HUES6 (cell line): ENCODE results near the gene JMY.
A peak's percentile ranks its signal among the peaks of the same experiment; 100 is the strongest.

Experiments used
- H3K27ac ChIP-seq: 2 replicates; pipeline ENCODE4 v1.7.0; 2013; ENCODE audit warnings: low read depth, mild to moderate bottlenecking, low read length, inconsistent platforms
- H3K27me3 ChIP-seq: 2 replicates; pipeline ENCODE4 v1.6.1; 2013; ENCODE audit warnings: low read length; ENCODE audit not compliant: control insufficient read depth, insufficient read depth
- H3K36me3 ChIP-seq: 2 replicates; pipeline ENCODE4 v1.6.1; 2013; ENCODE audit warnings: low read length; ENCODE audit not compliant: control insufficient read depth, insufficient read depth
- H3K4me1 ChIP-seq: 2 replicates; pipeline ENCODE4 v1.6.1; 2013; ENCODE audit warnings: low read length; ENCODE audit not compliant: control insufficient read depth, insufficient read depth
- H3K4me3 ChIP-seq: 2 replicates; pipeline ENCODE4 v1.5.1; 2013; ENCODE audit warnings: low read depth, low read length
- H3K9ac ChIP-seq: one replicate; pipeline ENCODE4 v1.6.1; 2013; ENCODE audit warnings: mild to moderate bottlenecking, low read length
- H3K9me3 ChIP-seq: 2 replicates; pipeline ENCODE4 v1.6.1; 2013; ENCODE audit warnings: low read depth, low read length; ENCODE audit not compliant: control insufficient read depth, insufficient read depth

JMY gene

DNA sequence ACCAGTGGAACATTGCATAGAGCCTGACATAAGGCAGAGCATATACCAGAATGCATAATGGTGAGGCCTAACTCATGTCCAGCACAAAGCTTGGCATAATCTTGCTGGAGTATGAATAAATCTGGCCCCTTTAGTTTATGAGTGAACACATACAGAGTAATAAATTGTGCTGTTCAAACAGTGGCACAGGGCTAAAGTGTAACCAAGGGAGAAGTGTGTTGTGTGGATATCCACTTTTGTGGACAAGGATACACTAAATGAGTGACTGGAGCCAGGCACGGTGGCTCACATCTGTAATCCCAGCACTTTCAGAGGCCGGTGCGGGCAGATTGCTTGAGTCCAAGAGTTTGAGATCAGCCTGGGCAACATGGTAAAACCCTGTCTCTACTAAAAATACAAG, 29.4 kb upstream of the JMY start:
- H3K9ac ChIP-seq = no peak overlapping the region
- H3K4me1 ChIP-seq = no peaks in the 10 kb centered on the region
- H3K4me3 ChIP-seq = no peak overlapping the region
- H3K9me3 ChIP-seq = no peaks in the 10 kb centered on the region
- no peak overlapping the region for H3K27ac ChIP-seq
- no peaks in the 10 kb centered on the region for H3K27me3 ChIP-seq
- no peaks in the 10 kb centered on the region for H3K36me3 ChIP-seq

DNA sequence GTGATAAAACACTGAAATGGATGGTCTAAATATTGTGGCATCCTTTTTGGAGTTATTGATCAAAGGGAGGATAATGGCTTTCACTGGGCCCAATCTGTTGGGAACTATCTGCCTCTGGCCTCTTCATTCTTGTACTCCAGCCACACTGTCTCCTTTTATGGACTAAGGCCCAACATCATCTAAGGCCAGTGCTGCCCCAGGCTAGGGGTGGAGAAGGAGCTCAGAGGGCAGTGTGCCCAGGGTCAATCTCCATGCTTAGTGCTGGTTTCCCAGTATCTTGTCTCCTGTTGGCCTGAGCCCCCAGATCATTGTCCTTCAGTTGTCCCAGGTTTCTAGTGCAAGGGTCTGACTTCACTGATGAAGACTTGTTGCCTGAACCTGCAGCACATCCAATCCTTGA, 26.4 kb upstream of the JMY start:
- no peak overlapping the region for H3K4me3 ChIP-seq
- no peak overlapping the region for H3K27ac ChIP-seq
- no peaks in the 10 kb centered on the region for H3K36me3 ChIP-seq
- no peak overlapping the region for H3K9ac ChIP-seq
- H3K4me1 ChIP-seq = no peaks in the 10 kb centered on the region
- H3K9me3 ChIP-seq = no peaks in the 10 kb centered on the region
- H3K27me3 ChIP-seq = no peaks in the 10 kb centered on the region

DNA sequence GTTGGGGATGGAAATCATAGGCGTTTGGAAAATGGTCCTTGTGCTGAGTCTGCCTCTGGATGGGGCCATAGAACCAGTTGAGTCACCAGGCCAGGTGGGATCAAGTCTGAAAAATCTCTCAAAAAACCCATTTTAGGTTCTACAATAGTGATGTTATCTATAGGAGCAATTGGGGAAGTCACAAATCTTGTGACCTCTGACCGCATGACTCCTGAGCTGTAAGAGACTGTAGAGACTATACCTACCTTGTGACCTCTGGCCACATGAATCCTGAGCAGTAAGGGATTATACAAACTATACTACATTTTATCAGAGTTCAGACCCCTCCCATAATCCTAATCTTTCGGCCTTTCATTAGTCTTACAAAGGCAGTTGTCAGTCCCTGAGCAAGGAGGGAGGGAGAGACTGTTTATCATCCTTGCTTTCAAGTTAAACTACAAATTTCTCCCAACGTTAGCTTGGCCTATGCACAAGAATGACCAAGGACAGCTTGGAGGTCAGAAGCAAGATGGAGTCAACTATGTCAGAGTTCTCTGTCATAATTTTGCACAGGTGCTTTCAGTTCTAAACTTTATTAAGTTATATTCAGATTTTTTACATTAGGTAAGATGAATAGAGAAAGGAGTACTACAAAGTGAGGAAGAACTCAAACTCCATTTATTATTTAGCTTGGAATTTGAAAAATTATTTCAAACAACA, 11.5 kb upstream of the JMY start:
- no peak overlapping the region for H3K27ac ChIP-seq
- no peaks in the 10 kb centered on the region for H3K36me3 ChIP-seq
- H3K4me1 ChIP-seq = no peaks in the 10 kb centered on the region
- H3K9ac ChIP-seq = no peak overlapping the region
- no peaks in the 10 kb centered on the region for H3K9me3 ChIP-seq
- no peak overlapping the region for H3K4me3 ChIP-seq
- H3K27me3 ChIP-seq = no peaks in the 10 kb centered on the region

DNA sequence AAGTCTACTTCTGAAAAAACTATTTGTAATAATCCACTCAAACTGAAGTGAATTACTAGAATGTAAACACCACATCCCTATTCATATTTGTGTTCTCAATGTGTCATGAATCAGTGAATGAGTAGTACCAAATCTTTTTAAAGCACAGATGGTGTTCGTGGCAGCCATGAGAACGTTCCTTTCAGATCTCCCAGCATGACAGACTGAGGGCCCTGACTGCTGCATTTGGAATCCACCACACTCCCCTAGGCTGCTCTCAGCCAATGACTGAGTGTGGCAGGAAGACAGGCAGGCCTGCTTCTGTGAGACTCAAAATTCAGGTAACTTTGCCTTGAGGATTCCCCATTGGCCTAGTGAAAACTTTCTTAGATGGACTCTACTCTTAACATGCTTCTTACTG, 10.9 kb upstream of the JMY start:
- Histone ChIP-seq H3K36me3 (no peaks in the 10 kb centered on the region), H3K9ac (no peak overlapping the region), H3K9me3 (no peaks in the 10 kb centered on the region), H3K4me1 (no peaks in the 10 kb centered on the region), H3K27me3 (no peaks in the 10 kb centered on the region), H3K4me3 (no peak overlapping the region), H3K27ac (no peak overlapping the region)

DNA sequence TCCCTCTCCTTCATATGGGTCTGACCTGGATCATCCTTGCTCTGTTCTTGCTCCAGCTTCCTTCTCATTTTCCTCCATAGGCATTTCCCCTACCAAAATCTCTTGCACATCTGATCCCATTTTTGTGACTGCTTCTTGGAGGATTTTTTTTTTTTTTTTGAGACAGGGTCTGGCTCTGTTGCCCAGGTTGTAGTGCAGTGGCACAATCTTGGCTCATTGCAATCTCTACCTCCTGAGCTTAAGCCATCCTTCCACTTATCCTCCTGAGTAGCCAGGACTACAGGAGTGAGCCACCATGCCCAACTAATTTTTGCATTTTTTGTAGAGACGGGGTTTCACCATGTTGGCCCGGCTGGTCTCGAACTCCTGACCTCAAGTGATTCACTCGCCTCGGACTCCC, 10.5 kb upstream of the JMY start:
- H3K4me1 ChIP-seq = no peaks in the 10 kb centered on the region
- no peaks in the 10 kb centered on the region for H3K27me3 ChIP-seq
- no peak overlapping the region for H3K9ac ChIP-seq
- H3K27ac ChIP-seq = no peak overlapping the region
- H3K4me3 ChIP-seq = no peak overlapping the region
- no peaks in the 10 kb centered on the region for H3K36me3 ChIP-seq
- no peaks in the 10 kb centered on the region for H3K9me3 ChIP-seq

DNA sequence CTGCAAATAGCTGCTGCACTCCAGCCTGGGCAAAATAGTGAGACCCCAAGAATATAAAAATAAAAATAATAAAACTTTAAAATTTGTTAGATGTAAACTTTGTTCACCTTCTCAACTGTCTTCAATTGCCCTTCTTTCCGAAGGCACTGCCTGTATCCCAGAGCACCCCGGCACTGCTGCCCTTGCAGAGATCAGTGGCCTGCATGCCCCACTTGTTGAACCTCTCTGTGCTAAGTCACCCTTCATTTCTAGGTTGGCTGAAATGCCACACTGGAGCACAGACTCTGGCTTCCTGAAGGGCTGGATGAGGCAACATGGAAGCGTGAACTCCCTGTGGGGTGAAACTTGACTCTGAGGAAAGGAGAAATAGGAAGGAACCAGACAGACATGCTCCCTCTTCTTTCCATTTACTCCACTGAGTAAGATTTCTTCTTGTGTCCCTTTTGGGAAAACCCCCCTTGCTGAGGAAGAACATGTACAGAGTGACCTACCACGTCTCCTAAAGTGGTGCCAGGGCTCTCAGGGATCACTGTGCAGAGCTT, 8.4 kb upstream of the JMY start:
- Histone ChIP-seq H3K4me3 (no peak overlapping the region), H3K27ac (no peak overlapping the region), H3K4me1 (no peaks in the 10 kb centered on the region), H3K9ac (no peak overlapping the region), H3K9me3 (no peaks in the 10 kb centered on the region), H3K27me3 (no peaks in the 10 kb centered on the region), H3K36me3 (no peaks in the 10 kb centered on the region)

DNA sequence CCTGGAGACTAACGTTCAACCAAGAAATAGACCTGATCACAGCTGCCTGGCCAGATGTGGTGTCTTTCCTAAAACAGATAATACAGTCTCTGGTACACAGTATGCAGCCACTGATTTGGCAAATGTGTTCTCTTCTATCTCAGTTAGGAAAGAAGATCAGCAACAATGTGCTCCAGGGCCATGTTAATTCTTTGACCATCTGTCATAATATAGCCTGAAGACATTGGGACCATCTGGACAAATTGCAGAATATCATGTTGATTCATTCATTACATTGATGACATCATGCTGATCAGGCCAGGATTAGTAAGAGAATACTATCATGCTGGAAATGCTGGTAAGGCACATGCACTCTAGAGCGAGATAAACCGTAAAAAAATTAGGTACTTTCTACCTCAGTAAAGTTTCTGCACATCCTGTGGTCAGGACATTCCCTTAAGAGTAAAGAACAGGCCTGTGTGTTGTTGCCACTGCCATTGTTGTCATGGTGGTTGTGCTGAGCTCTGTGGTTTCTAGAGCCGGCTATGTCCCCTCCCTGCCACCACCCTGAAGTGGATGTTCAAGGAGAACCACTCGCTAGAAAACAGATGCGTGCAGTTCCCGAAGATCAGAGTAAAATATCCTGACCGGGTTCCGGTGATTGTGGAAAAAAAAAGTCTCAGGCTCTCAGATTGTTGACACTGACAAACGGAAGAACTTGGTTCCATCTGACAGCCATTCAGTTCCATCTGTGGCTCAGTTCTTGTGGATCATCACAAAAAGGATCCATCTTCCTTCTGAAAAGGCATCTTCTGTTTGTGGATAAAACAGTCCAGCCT, 6.4 kb upstream of the JMY start:
- H3K9me3 ChIP-seq = no peaks in the 10 kb centered on the region
- H3K36me3 ChIP-seq = no peaks in the 10 kb centered on the region
- H3K27ac ChIP-seq = no peak overlapping the region
- H3K27me3 ChIP-seq = no peaks in the 10 kb centered on the region
- no peaks in the 10 kb centered on the region for H3K4me1 ChIP-seq
- no peak overlapping the region for H3K9ac ChIP-seq
- H3K4me3 ChIP-seq = no peak overlapping the region

DNA sequence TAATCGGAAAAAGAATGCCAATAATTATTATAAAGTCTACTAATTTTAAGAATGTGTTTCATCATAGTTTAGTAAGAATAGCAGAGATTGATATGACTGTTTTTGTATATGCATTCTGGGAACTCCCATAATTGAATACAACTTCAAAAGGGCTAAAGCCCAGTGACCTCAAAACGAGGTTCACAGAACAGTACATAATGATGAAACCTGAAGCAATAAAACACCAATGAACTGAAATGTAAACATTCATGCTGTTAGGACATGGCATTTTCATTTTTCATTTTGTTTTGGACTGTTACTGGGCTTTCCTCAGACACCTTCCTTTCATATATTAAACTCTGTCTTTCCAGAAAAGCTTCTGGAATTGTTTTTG, 684 bp upstream of the JMY start:
- H3K27me3 ChIP-seq = peaks cover 27% of the 10 kb centered on the region; the same call in 1 of the 2 replicates
- peak overlapping the region; percentile 98 for H3K4me3 ChIP-seq
- no peaks in the 10 kb centered on the region for H3K9me3 ChIP-seq
- peak overlapping the region; percentile 71 for H3K9ac ChIP-seq
- no peaks in the 10 kb centered on the region for H3K36me3 ChIP-seq
- H3K27ac ChIP-seq = no peak overlapping the region
- H3K4me1 ChIP-seq = no peaks in the 10 kb centered on the region

DNA sequence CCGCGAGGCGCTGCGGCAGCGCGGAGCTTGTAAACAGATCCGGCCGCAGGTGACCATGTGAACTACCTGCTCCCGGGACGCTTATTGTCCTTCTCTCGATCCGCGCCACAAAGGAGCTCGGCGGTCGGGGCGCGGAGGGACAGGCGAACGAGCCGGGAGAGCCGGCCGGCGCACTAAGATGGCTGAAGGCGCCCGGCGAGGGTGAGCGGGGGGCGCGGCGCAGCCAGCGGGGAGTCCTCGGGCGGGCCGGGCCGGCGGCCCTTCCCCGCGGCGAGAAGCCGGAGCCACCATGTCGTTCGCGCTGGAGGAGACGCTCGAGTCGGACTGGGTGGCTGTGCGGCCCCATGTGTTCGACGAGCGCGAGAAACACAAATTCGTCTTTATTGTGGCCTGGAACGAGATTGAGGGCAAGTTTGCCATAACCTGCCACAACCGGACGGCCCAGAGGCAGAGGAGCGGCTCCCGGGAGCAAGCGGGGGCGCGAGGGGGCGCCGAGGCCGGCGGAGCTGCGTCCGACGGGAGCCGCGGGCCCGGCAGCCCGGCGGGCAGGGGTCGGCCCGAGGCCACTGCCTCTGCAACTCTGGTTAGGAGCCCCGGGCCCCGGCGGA, 535 bp downstream of the JMY start:
- peak overlapping the region; percentile 74; the same call in 1 of the 2 replicates for H3K27ac ChIP-seq
- peak overlapping the region; percentile 92 for H3K9ac ChIP-seq
- no peaks in the 10 kb centered on the region for H3K36me3 ChIP-seq

DNA sequence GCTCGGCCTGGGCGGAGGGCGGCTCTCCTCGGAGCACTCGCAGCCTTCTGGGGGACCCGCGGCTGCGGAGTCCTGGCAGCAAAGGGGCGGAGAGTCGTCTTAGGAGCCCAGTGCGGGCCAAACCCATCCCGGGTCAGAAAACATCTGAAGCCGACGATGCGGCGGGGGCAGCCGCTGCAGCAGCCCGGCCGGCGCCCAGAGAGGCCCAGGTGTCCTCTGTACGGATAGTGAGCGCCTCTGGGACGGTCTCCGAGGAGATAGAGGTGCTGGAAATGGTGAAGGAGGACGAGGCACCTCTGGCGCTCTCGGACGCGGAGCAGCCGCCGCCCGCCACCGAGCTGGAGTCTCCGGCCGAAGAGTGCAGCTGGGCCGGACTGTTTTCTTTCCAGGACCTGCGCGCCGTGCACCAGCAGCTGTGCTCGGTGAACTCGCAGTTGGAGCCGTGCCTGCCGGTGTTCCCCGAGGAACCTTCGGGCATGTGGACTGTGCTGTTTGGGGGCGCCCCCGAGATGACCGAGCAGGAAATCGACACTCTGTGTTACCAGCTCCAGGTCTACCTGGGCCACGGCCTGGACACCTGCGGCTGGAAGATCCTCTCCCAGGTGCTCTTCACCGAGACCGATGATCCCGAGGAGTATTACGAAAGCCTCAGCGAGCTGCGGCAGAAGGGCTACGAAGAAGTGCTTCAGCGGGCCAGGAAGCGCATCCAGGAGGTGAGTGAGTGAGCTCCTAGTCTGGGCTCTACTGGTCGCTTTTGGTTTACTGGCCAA, 1.2 kb downstream of the JMY start:
- H3K27me3 ChIP-seq = peaks cover 27% of the 10 kb centered on the region; the same call in 1 of the 2 replicates
- H3K27ac ChIP-seq = peak overlapping the region; percentile 74; the same call in 1 of the 2 replicates
- no peaks in the 10 kb centered on the region for H3K36me3 ChIP-seq
- H3K4me3 ChIP-seq = peak overlapping the region; percentile 98
- H3K4me1 ChIP-seq = peaks cover 4% of the 10 kb centered on the region; the same call in 1 of the 2 replicates
- H3K9me3 ChIP-seq = no peaks in the 10 kb centered on the region
- H3K9ac ChIP-seq = peak overlapping the region; percentile 92

More for the DNA sequence above, 535 bp downstream of the JMY start:
- peaks cover 27% of the 10 kb centered on the region; the same call in 1 of the 2 replicates for H3K27me3 ChIP-seq
- no peaks in the 10 kb centered on the region for H3K9me3 ChIP-seq
- peak overlapping the region; percentile 98 for H3K4me3 ChIP-seq
- H3K4me1 ChIP-seq = no peaks in the 10 kb centered on the region
